ENCODE measurements around the gene PNMA8B.
A peak's percentile ranks its signal among the peaks of the same experiment; 100 is the strongest.
"Not testable (repeated sequence)": the region's sequence is repeated elsewhere in the genome, so short reads cannot be mapped to it uniquely, and the experiment has no call there.

The PNMA8B gene

GRCh38 chr19:46513461-46514236 is 18.0 kb upstream of the PNMA8B start:
- DNase-seq (ENCODE audit: low spot score) = peak; percentile 39

- no peak for DNase-seq (ENCODE audit: low spot score)
These were observed 15.6 kb upstream of the PNMA8B start for GRCh38 chr19:46511237-46511636.

- DNase-seq (ENCODE audit: low spot score) = no peak
These were observed 12.5 kb upstream of the PNMA8B start for GRCh38 chr19:46508206-46508605.

- DNase-seq (ENCODE audit: low spot score) = peak; percentile 87
These were observed 8.3 kb upstream of the PNMA8B start for GRCh38 chr19:46503848-46504453.

GRCh38 chr19:46502891-46503290 is 7.2 kb upstream of the PNMA8B start:
- no peak for DNase-seq (ENCODE audit: low spot score)

- no peak for DNase-seq (ENCODE audit: low spot score)
These were observed 4.0 kb upstream of the PNMA8B start for GRCh38 chr19:46499692-46500091.

- no peak for DNase-seq (ENCODE audit: low spot score)
These were observed 2.1 kb upstream of the PNMA8B start for GRCh38 chr19:46497773-46498172.

GRCh38 chr19:46496886-46497285 is 1.2 kb upstream of the PNMA8B start:
- DNase-seq (ENCODE audit: low spot score) = not testable (repeated sequence)

- no peak for DNase-seq (ENCODE audit: low spot score)
These were observed 637 bp upstream of the PNMA8B start for GRCh38 chr19:46496304-46496703.

GRCh38 chr19:46494941-46495785 is 504 bp downstream of the PNMA8B start:
- no peak for DNase-seq (ENCODE audit: low spot score)

- no peak for DNase-seq (ENCODE audit: low spot score)
These were observed 1.3 kb downstream of the PNMA8B start for GRCh38 chr19:46494146-46494940.

- DNase-seq (ENCODE audit: low spot score) = no peak
These were observed 2.2 kb downstream of the PNMA8B start for GRCh38 chr19:46493236-46494145.

- no peak for DNase-seq (ENCODE audit: low spot score)
These were observed 2.8 kb downstream of the PNMA8B start for GRCh38 chr19:46492841-46493235.

- no peak for DNase-seq (ENCODE audit: low spot score)
These were observed 3.5 kb downstream of the PNMA8B start for GRCh38 chr19:46491975-46492682.

- DNase-seq (ENCODE audit: low spot score) = no peak
These were observed 4.9 kb downstream of the PNMA8B start for GRCh38 chr19:46490774-46491173.

GRCh38 chr19:46489445-46490272 is 6.0 kb downstream of the PNMA8B start:
- DNase-seq (ENCODE audit: low spot score) = peak; percentile 45

GRCh38 chr19:46488551-46488950 is 7.1 kb downstream of the PNMA8B start:
- DNase-seq (ENCODE audit: low spot score) = no peak

- peak; percentile 57 for DNase-seq (ENCODE audit: low spot score)
These were observed 7.7 kb downstream of the PNMA8B start for GRCh38 chr19:46487802-46488445.

All from SK-N-DZ (cell line).